ENCODE measurements around the gene VPREB1. TPM values are rescaled to one million over a fixed set of nuclear protein-coding genes. Genes with fewer than 3 reads are reported as not detected.

Gene VPREB1
- total RNA-seq (2021) (not detected in 3 replicates), Bru-seq, nascent RNA (not detected)
- long read RNA-seq, experiment 1: 0 reads
- long read RNA-seq, experiment 2: 0 reads
- long read RNA-seq, experiment 3: 0 reads

GRCh38 chr22:22244316-22245250, at the start of gene VPREB1:
TSS of gene VPREB1 (plus strand) at chr22:22244786. CDS start at chr22:22244814, 28 bp downstream.
- peaks cover 100% of the 10 kb centered on the region for H3K27me3 Mint-ChIP-seq (ENCODE audit: low read depth)

GRCh38 chr22:22194931-22195264, 49.7 kb upstream of the VPREB1 start:
- Mint-ChIP-seq H3K36me3 (no peaks in the 10 kb centered on the region), H3K4me3 (no peak overlapping the region), H3K4me1 (no peaks in the 10 kb centered on the region), H3K9me3 (no peaks in the 10 kb centered on the region), H3K27me3 (ENCODE audit: low read depth) (peaks cover 100% of the 10 kb centered on the region), H3K27ac (no peak overlapping the region)
- POLR2A ChIA-PET: no interaction called here
- CTCF ChIA-PET: interaction anchor here (0.8 to 2.1 kb wide), 33 partner anchors 10 to 575 kb away, joined by 3 to 36 read pairs (median 4); no protein-coding TSS in a partner anchor
- no peak for DNase-seq (ENCODE audit: low spot score)
- no peak for ATAC-seq
- no peak for TF ChIP-seq AR (CRISPR knock-in tag; IDR thresholded peaks at IDR 0.05)
- TF ChIP-seq USF1 (CRISPR knock-in tag; IDR thresholded peaks at IDR 0.05): no peak
- no peak for TF ChIP-seq NR1H2 (CRISPR knock-in tag; IDR thresholded peaks at IDR 0.05)
- TF ChIP-seq RELA (CRISPR knock-in tag; IDR thresholded peaks at IDR 0.05; ENCODE audit: borderline replicate concordance): no peak
- TF ChIP-seq FOXJ3 (CRISPR knock-in tag; IDR thresholded peaks at IDR 0.05; ENCODE audit: borderline replicate concordance): no peak
- no peak for TF ChIP-seq PRRX2 (CRISPR knock-in tag; IDR thresholded peaks at IDR 0.05)
- no peak for TF ChIP-seq GRHL2 (CRISPR knock-in tag; IDR thresholded peaks at IDR 0.05; ENCODE audit: insufficient replicate concordance, severe bottlenecking)
- no peak for TF ChIP-seq TEAD4 (CRISPR knock-in tag; IDR thresholded peaks at IDR 0.05)
- TF ChIP-seq NFE2L1 (CRISPR knock-in tag; IDR thresholded peaks at IDR 0.05): no peak
- TF ChIP-seq MLX (CRISPR knock-in tag; IDR thresholded peaks at IDR 0.05): no peak
- no peak for TF ChIP-seq STAT6 (CRISPR knock-in tag; conservative IDR thresholded peaks at IDR 0.05; ENCODE audit: low read depth)
- TF ChIP-seq PRDM15 (CRISPR knock-in tag; IDR thresholded peaks at IDR 0.05): no peak
- no peak for TF ChIP-seq CREB1 (CRISPR knock-in tag; IDR thresholded peaks at IDR 0.05)
- TF ChIP-seq ZNF396 (CRISPR knock-in tag; IDR thresholded peaks at IDR 0.05; ENCODE audit: borderline replicate concordance): no peak
- no peak for TF ChIP-seq FOXP4 (CRISPR knock-in tag; IDR thresholded peaks at IDR 0.05)
- no peak for TF ChIP-seq ZMAT4 (CRISPR knock-in tag; IDR thresholded peaks at IDR 0.05)

More at GRCh38 chr22:22244316-22245250, at the start of gene VPREB1:
- ChIA-PET POLR2A (no interaction called here), CTCF (interaction anchor here (2.5 kb wide), 1 partner anchor 9 kb away, joined by 12 read pairs; no protein-coding TSS in a partner anchor)
- TF ChIP-seq IRF1 (CRISPR knock-in tag; IDR thresholded peaks at IDR 0.05) (no peak), TEAD1 (CRISPR knock-in tag; IDR thresholded peaks at IDR 0.05) (no peak)
- ATAC-seq (no peak), DNase-seq (ENCODE audit: low spot score) (no peak)
- no peak within 1 kb of the TSS for H3K4me3 Mint-ChIP-seq
- no peak within 1 kb of the TSS for H3K27ac Mint-ChIP-seq
- H3K36me3 Mint-ChIP-seq: no peaks in the 10 kb centered on the region
- H3K9me3 Mint-ChIP-seq: no peaks in the 10 kb centered on the region
- no peaks in the 10 kb centered on the region for H3K4me1 Mint-ChIP-seq

Data from WTC11 (cell line).